ENCODE results near the gene FAM171A1. TPM values are rescaled to one million over a fixed set of nuclear protein-coding genes. Genes with fewer than 3 reads are reported as not detected.
"Not testable (repeated sequence)": the region's sequence is repeated elsewhere in the genome, so short reads cannot be mapped to it uniquely, and the experiment has no call there.

Gene FAM171A1
- total RNA-seq, 2 experiments from 2014 or later = 4.2 to 5.1 TPM

- no peak overlapping the region for H3K4me3 Mint-ChIP-seq
- DNase-seq (no peak), ATAC-seq (no peak)
- H3K36me3 Mint-ChIP-seq (ENCODE audit: low read depth) = no peaks in the 10 kb centered on the region
- ChIA-PET CTCF (interaction anchor here (1.4 kb wide), 1 partner anchor 11 kb away, joined by 3 read pairs; no protein-coding TSS in a partner anchor), POLR2A (no interaction called here)
- no peak overlapping the region for H3K27ac Mint-ChIP-seq
- peaks cover 4% of the 10 kb centered on the region for H3K27me3 Mint-ChIP-seq
- no peak for TF ChIP-seq CTCF (IDR thresholded peaks at IDR 0.05)
- intact Hi-C loops (cut with micrococcal nuclease) = no loop called here
- H3K9me3 Mint-ChIP-seq = no peaks in the 10 kb centered on the region
- H3K4me1 Mint-ChIP-seq (ENCODE audit: low read depth) = no peaks in the 10 kb centered on the region
Observed at GRCh38 chr10:15408557-15408956, 37.5 kb upstream of the FAM171A1 start.

GRCh38 chr10:15405319-15405718 lies 34.2 kb upstream of the FAM171A1 start:
- no peak for TF ChIP-seq CTCF (IDR thresholded peaks at IDR 0.05)
- H3K4me3 Mint-ChIP-seq = no peak overlapping the region
- no peaks in the 10 kb centered on the region for H3K4me1 Mint-ChIP-seq (ENCODE audit: low read depth)
- ChIA-PET CTCF (no interaction called here), POLR2A (interaction anchor here (0.8 kb wide), 1 partner anchor 23 kb away, joined by 3 read pairs; no protein-coding TSS in a partner anchor)
- ATAC-seq (no peak), DNase-seq (no peak)
- H3K36me3 Mint-ChIP-seq (ENCODE audit: low read depth) = no peaks in the 10 kb centered on the region
- H3K27ac Mint-ChIP-seq = no peak overlapping the region
- no peaks in the 10 kb centered on the region for H3K9me3 Mint-ChIP-seq
- peaks cover 4% of the 10 kb centered on the region for H3K27me3 Mint-ChIP-seq
- intact Hi-C loops (cut with micrococcal nuclease) = no loop called here

GRCh38 chr10:15401382-15401781 lies 30.3 kb upstream of the FAM171A1 start:
- DNase-seq (no peak), ATAC-seq (no peak)
- POLR2A ChIA-PET = no interaction called here
- Mint-ChIP-seq H3K27me3 (peaks cover 4% of the 10 kb centered on the region), H3K27ac (no peak overlapping the region), H3K9me3 (peaks cover 2% of the 10 kb centered on the region), H3K36me3 (ENCODE audit: low read depth) (no peaks in the 10 kb centered on the region), H3K4me3 (no peak overlapping the region), H3K4me1 (ENCODE audit: low read depth) (no peaks in the 10 kb centered on the region)
- CTCF ChIA-PET = no interaction called here
- no peak for TF ChIP-seq CTCF (IDR thresholded peaks at IDR 0.05)
- intact Hi-C loops (cut with micrococcal nuclease) = no loop called here

- H3K27ac Mint-ChIP-seq; POLR2A ChIA-PET; H3K36me3 Mint-ChIP-seq (ENCODE audit: low read depth); H3K4me3 Mint-ChIP-seq; H3K27me3 Mint-ChIP-seq; DNase-seq; H3K9me3 Mint-ChIP-seq; intact Hi-C loops (cut with micrococcal nuclease); H3K4me1 Mint-ChIP-seq (ENCODE audit: low read depth); ATAC-seq: not testable (repeated sequence)
- CTCF ChIA-PET = interaction anchor here (0.9 kb wide), 1 partner anchor 18 kb away, joined by 3 read pairs; no protein-coding TSS in a partner anchor
Observed at GRCh38 chr10:15400461-15400860, 29.4 kb upstream of the FAM171A1 start.

GRCh38 chr10:15399060-15399661 lies 28.1 kb upstream of the FAM171A1 start:
- Mint-ChIP-seq H3K27ac (no peak overlapping the region), H3K4me3 (no peak overlapping the region), H3K4me1 (ENCODE audit: low read depth) (no peaks in the 10 kb centered on the region), H3K27me3 (peaks cover 4% of the 10 kb centered on the region), H3K36me3 (ENCODE audit: low read depth) (no peaks in the 10 kb centered on the region), H3K9me3 (peaks cover 2% of the 10 kb centered on the region)
- DNase-seq (no peak), ATAC-seq (no peak)
- TF ChIP-seq CTCF (IDR thresholded peaks at IDR 0.05) = no peak
- ChIA-PET CTCF (interaction anchor here (0.9 kb wide), 1 partner anchor 19 kb away, joined by 3 read pairs; no protein-coding TSS in a partner anchor), POLR2A (no interaction called here)
- intact Hi-C loops (cut with micrococcal nuclease) = no loop called here

Data from activated CD8-positive, alpha-beta T cell treated with anti-CD3 and anti-CD28 coated beads for 36 hours (primary cell).